Neural cell (in vitro differentiated cells): ENCODE data around the gene ITGA1.

Experiments
- CTCF ChIP-seq: fragments of 450-650 bp; IDR thresholded peaks from 2 replicates; pipeline ENCODE4 v1.5.1; 2014; ENCODE audit warnings: antibody characterized with exemption, mild to moderate bottlenecking, moderate library complexity; ENCODE audit not compliant: poor library complexity, severe bottlenecking
- EZH2 ChIP-seq: fragments of 200-600, 300-800 bp; shearing (Covaris generic), sonication (generic); IDR thresholded peaks from 2 replicates; pipeline ENCODE4 v1.6.1; 2014; ENCODE audit warnings: antibody characterized with exemption, low read length, borderline replicate concordance, mild to moderate bottlenecking; ENCODE audit not compliant: insufficient read depth, poor library complexity, severe bottlenecking
- POLR2AphosphoS5 ChIP-seq: IDR thresholded peaks from 2 replicates; pipeline ENCODE4 v1.6.1; 2012
- RAD21 ChIP-seq: fragments of 450-650 bp; conservative IDR thresholded peaks from 2 replicates; pipeline ENCODE4 v1.6.1; 2014; ENCODE audit warnings: antibody characterized with exemption, mild to moderate bottlenecking, moderate library complexity
- REST ChIP-seq: IDR thresholded peaks from 2 replicates; pipeline ENCODE4 v1.6.1; 2012; ENCODE audit warnings: borderline replicate concordance

GRCh38 chr5:52993367-52993766, 205.7 kb downstream of the ITGA1 start:
- TF ChIP-seq CTCF: no peak
- no peak for TF ChIP-seq RAD21
- no peak for TF ChIP-seq REST
- no peak for TF ChIP-seq EZH2
- no peak for TF ChIP-seq POLR2AphosphoS5
